Esophagus muscularis mucosa (tissue), 3 donors: Measurements from ENCODE around the gene FURIN.

ENCODE experiments used
- CTCF ChIP-seq, 3 experiments: fragments of 200-600 bp in 2 of 3; fragments of 450-650 bp in 1 of 3; sonication (generic) in 2 of 3; IDR thresholded peaks; one replicate each; pipeline ENCODE4 v1.5.1; 2017 to 2019; ENCODE audit warnings: antibody characterized with exemption in 3 of 3, mild to moderate bottlenecking in 2 of 3, moderate library complexity in 1 of 3
- POLR2A ChIP-seq: fragments of 450-650 bp; IDR thresholded peaks from one replicate; pipeline ENCODE4 v1.6.1; 2017; ENCODE audit warnings: antibody characterized with exemption, moderate library complexity, mild to moderate bottlenecking, low read depth
- POLR2AphosphoS5 ChIP-seq, 2 donors: sonication (generic); formaldehyde crosslinking; IDR thresholded peaks; one replicate each; pipeline ENCODE4 v1.6.1; 2017; ENCODE audit warnings: antibody characterized with exemption in 2 of 2

- no peak for TF ChIP-seq CTCF (IDR thresholded peaks at IDR 0.05)
- no peak for TF ChIP-seq POLR2AphosphoS5 (IDR thresholded peaks at IDR 0.05)
- TF ChIP-seq POLR2A = no peak
These were observed 8.9 kb upstream of the FURIN start for GRCh38 chr15:90859234-90860131.
